Measurements from ENCODE around the gene SEMA4D. TPM values are rescaled to one million over a fixed set of nuclear protein-coding genes. Genes with fewer than 3 reads are reported as not detected.

The SEMA4D gene
- total and polyA plus RNA-seq, 2 of the 13 experiments (the other 11 are each of a cell fraction or from before 2014, with no cell fraction given): 0.13 to 0.16 TPM

GRCh38 chr9:89496645-89497256, 1.2 kb downstream of the SEMA4D start (continued):
- TF ChIP-seq, protein P1, sequence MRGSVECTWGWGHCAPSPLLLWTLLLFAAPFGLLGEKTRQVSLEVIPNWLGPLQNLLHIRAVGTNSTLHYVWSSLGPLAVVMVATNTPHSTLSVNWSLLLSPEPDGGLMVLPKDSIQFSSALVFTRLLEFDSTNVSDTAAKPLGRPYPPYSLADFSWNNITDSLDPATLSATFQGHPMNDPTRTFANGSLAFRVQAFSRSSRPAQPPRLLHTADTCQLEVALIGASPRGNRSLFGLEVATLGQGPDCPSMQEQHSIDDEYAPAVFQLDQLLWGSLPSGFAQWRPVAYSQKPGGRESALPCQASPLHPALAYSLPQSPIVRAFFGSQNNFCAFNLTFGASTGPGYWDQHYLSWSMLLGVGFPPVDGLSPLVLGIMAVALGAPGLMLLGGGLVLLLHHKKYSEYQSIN (CRISPR knock-in tag; IDR thresholded peaks at IDR 0.05; ENCODE audit: borderline replicate concordance): no peak
- TF ChIP-seq SRSF9 (IDR thresholded peaks at IDR 0.05; ENCODE audit: borderline replicate concordance, insufficient read depth, low read depth, low read length, poor library complexity, severe bottlenecking) (no peak), ARHGAP35 (CRISPR knock-in tag; IDR thresholded peaks at IDR 0.05; ENCODE audit: borderline replicate concordance) (no peak), RXRA (CRISPR knock-in tag; IDR thresholded peaks at IDR 0.05) (no peak)

- Histone ChIP-seq H3K4me1 (ENCODE audit: insufficient read depth, low read length) (peaks cover 8% of the 10 kb centered on the region), H2AFZ (ENCODE audit: low read length) (no peak overlapping the region), H3K27ac (ENCODE audit: extremely low read length, insufficient read depth, low read length) (no peak overlapping the region), H4K20me1 (ENCODE audit: insufficient read depth, low read length) (no peaks in the 10 kb centered on the region), H3K36me3 (replicated peaks in 1 of 2; ENCODE audit: control insufficient read depth in 1 of 2, insufficient read depth in 2 of 2, low read length in 2 of 2) (no peaks in the 10 kb centered on the region), H3K27me3 (ENCODE audit: control insufficient read depth in 1 of 2, insufficient read depth in 2 of 2, low read length in 2 of 2) (peaks cover 7 to 64% of the 10 kb centered on the region in 2 experiments; a peak in 4 of 5 replicates), H3K4me3 (replicated peaks in 1 of 3; ENCODE audit: insufficient read depth in 1 of 3, low read depth in 2 of 3, low read length in 3 of 3) (no peak overlapping the region), H3K9ac (ENCODE audit: insufficient read depth, low read depth, low read length) (no peak overlapping the region), H3K79me2 (ENCODE audit: insufficient read depth, low read length) (no peaks in the 10 kb centered on the region), H3K4me2 (ENCODE audit: low read depth, low read length) (no peak overlapping the region), H3K9me3 (ENCODE audit: low read length) (no peaks in the 10 kb centered on the region)
- 49% methylated on average over 11 of the region's 12 CpGs for WGBS (ENCODE audit: low lambda C conversion rate)
- peak; percentile 22; the same call in 1 of the 3 replicates for ATAC-seq
- POLR2A ChIA-PET: no interaction called here
- intact Hi-C loops (cut with micrococcal nuclease; ENCODE audit: unreplicated experiment) (no loop called here), in situ Hi-C loops (cut with HindIII; ENCODE audit: extremely low pct_ligation_motif_present, low pct_unique_long_range_greater_than_20kb) (no loop called here)
- DNase-seq (ENCODE audit: low spot score): no peak
- BruUV-seq (replicated peaks): no TSS peak
- peak; percentile 73; the same call in 1 of the 2 replicates for TF ChIP-seq KAT2B (IDR thresholded peaks at IDR 0.05; ENCODE audit: borderline replicate concordance, low read depth, low read length)
- TF ChIP-seq, protein P2, sequence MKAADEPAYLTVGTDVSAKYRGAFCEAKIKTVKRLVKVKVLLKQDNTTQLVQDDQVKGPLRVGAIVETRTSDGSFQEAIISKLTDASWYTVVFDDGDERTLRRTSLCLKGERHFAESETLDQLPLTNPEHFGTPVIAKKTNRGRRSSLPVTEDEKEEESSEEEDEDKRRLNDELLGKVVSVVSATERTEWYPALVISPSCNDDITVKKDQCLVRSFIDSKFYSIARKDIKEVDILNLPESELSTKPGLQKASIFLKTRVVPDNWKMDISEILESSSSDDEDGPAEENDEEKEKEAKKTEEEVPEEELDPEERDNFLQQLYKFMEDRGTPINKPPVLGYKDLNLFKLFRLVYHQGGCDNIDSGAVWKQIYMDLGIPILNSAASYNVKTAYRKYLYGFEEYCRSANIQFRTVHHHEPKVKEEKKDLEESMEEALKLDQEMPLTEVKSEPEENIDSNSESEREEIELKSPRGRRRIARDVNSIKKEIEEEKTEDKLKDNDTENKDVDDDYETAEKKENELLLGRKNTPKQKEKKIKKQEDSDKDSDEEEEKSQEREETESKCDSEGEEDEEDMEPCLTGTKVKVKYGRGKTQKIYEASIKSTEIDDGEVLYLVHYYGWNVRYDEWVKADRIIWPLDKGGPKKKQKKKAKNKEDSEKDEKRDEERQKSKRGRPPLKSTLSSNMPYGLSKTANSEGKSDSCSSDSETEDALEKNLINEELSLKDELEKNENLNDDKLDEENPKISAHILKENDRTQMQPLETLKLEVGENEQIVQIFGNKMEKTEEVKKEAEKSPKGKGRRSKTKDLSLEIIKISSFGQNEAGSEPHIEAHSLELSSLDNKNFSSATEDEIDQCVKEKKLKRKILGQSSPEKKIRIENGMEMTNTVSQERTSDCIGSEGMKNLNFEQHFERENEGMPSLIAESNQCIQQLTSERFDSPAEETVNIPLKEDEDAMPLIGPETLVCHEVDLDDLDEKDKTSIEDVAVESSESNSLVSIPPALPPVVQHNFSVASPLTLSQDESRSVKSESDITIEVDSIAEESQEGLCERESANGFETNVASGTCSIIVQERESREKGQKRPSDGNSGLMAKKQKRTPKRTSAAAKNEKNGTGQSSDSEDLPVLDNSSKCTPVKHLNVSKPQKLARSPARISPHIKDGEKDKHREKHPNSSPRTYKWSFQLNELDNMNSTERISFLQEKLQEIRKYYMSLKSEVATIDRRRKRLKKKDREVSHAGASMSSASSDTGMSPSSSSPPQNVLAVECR (CRISPR knock-in tag; IDR thresholded peaks at IDR 0.05; ENCODE audit: borderline replicate concordance): no peak
- FAIRE-seq: no peak
- CTCF ChIA-PET (ENCODE audit: low intra/inter-chr PET ratio, low total read pairs): no interaction called here
Measured at GRCh38 chr9:89495824-89496560, 1.9 kb downstream of the SEMA4D start.
